GM12874 (cell line): Measurements from ENCODE around the gene CEP78.

Experiments
- TF ChIP-seq, protein P1 (sequence below): IDR thresholded peaks from 2 replicates; pipeline ENCODE4 v1.5.1; 2011; ENCODE audit warnings: low read depth, mild to moderate bottlenecking, control low read depth, low read length, moderate library complexity; ENCODE audit not compliant: insufficient read depth

CEP78 gene

DNA sequence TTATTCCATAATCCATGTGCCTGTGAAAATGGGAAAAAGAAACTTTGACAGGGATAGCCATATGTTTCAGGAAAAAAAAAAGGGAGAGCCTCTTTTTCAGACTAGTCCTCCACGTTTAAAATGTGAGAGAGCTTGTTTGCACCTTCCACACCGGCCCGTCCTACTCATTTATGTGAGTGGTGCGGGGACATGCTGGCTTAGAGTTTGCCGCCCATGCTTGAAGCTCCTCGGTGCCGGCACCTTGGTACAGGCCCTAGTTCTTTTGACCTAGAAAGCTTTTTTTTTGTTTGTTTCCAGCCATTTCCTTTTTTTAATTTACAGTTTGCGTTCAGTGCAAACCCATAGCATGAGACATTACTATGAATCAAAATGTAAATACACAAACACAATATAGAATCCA, 88.8 kb downstream of the CEP78 start:
- TF ChIP-seq, protein P1, sequence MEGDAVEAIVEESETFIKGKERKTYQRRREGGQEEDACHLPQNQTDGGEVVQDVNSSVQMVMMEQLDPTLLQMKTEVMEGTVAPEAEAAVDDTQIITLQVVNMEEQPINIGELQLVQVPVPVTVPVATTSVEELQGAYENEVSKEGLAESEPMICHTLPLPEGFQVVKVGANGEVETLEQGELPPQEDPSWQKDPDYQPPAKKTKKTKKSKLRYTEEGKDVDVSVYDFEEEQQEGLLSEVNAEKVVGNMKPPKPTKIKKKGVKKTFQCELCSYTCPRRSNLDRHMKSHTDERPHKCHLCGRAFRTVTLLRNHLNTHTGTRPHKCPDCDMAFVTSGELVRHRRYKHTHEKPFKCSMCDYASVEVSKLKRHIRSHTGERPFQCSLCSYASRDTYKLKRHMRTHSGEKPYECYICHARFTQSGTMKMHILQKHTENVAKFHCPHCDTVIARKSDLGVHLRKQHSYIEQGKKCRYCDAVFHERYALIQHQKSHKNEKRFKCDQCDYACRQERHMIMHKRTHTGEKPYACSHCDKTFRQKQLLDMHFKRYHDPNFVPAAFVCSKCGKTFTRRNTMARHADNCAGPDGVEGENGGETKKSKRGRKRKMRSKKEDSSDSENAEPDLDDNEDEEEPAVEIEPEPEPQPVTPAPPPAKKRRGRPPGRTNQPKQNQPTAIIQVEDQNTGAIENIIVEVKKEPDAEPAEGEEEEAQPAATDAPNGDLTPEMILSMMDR, result no peak

DNA sequence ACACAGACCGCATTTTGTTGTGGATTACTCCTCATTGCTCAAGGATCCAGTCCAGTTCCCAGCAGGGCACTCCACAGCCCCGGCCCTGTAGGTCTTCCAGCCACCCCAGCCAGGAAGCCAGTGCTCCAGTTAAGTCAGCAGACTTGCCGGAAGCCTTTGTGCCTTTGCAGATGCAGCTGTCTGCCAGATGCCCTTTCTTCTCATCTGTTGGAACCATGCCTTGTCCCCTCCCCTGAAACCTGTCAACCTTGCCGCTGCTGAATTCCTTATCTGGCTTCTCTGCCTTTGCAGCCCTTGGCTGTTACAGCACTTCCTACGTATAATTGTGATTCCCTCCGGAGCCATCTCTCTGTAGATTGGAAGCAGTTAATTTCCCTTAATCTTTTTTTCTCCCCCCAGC, 89.5 kb downstream of the CEP78 start:
- TF ChIP-seq, protein P1, result no peak

DNA sequence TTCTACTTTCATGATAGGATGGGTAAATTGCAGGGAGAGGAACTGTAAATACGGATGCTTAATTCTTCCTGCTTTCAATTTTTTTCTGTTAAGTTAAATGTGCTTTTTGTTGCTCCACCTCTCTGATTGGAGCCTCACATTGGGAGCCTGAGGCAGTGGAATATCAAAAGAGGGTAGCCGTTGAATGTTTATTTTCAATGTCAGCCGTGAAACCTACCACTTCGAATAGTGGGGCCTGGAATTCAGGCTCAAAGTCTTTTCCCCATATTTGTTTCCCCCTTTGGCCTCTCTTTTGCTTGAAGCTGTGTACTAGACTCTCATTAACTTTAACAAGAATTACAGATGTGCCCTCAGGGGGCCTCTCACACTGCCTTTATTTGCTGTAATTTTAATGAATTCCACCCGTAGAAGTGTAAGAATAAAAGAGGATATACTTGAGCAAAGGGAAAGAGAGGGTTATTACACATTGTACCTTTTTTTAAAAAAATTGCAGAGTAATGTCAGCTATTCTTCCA, 90.0 kb downstream of the CEP78 start:
- TF ChIP-seq, protein P1, result no peak

DNA sequence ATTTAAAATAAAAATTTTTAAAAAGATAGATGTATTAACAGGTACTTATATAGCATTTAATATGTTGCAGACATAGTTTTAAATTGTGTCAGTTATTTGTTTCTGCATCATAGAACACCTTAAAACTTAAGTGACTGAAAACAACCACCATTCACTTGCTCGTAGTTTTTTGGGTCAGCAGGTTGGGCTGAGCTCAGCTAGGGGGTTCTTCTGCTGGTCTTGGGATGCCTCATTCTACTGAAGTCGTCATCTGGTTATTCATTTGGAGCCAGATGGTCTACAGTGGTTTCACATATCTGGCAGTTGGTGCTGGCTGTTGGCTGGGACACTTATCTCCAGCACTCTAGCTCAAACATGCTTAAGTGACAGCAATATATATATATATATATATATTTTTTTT, 90.7 kb downstream of the CEP78 start:
- TF ChIP-seq, protein P1, result no peak
